ENCODE data around the gene CYP1B1. TPM values are rescaled to one million over a fixed set of nuclear protein-coding genes. Genes with fewer than 3 reads are reported as not detected.
A peak's percentile ranks its signal among the peaks of the same experiment; 100 is the strongest.

Gene CYP1B1
- total and polyA plus RNA-seq, 2 experiments from 2014 or later: 56.0 to 116 TPM

- Histone ChIP-seq H3F3A (ENCODE audit: insufficient read depth) (peaks cover 29% of the 10 kb centered on the region), H3K9me3 (ENCODE audit: low read depth) (no peaks in the 10 kb centered on the region), H3K9me2 (ENCODE audit: insufficient read depth) (no peaks in the 10 kb centered on the region), H3K4me1 (ENCODE audit: insufficient read depth) (peaks cover 40% of the 10 kb centered on the region), H3K4me2 (ENCODE audit: unreplicated experiment) (peak overlapping the region; percentile 75), H3K79me2 (ENCODE audit: insufficient read depth) (no peaks in the 10 kb centered on the region), H3K27ac (peak overlapping the region; percentile 60), H2AFZ (peak overlapping the region; percentile 64), H3K36me3 (ENCODE audit: low read depth) (no peaks in the 10 kb centered on the region), H3K27me3 (replicated peaks; ENCODE audit: insufficient read depth) (no peaks in the 10 kb centered on the region), H4K20me1 (ENCODE audit: insufficient read depth) (no peaks in the 10 kb centered on the region), H3K4me3 (peak overlapping the region; percentile 57), H3K9ac (peak overlapping the region; percentile 71)
- WGBS, 2 experiments (ENCODE audit: low coverage in 1 of 2, low lambda C conversion rate in 2 of 2, missing lambda C conversion rate in 2 of 2): 22 to 23% methylated on average over 11 of the region's 11 CpGs
- no peak for TF ChIP-seq EZH2 (IDR thresholded peaks at IDR 0.05; ENCODE audit: insufficient read depth, poor library complexity, severe bottlenecking)
- no peak for TF ChIP-seq EZH2phosphoT487 (IDR thresholded peaks at IDR 0.05; ENCODE audit: insufficient read depth, low read depth)
- in situ Hi-C loops (cut with MboI): no loop called here
- no peak for DNase-seq
Observed at GRCh38 chr2:38098421-38099098, 22.6 kb upstream of the CYP1B1 start.

- Histone ChIP-seq H3K4me1 (ENCODE audit: insufficient read depth) (peaks cover 45% of the 10 kb centered on the region), H3K27ac (peak overlapping the region; percentile 60), H3K9me3 (ENCODE audit: low read depth) (no peaks in the 10 kb centered on the region), H4K20me1 (ENCODE audit: insufficient read depth) (no peaks in the 10 kb centered on the region), H3K36me3 (ENCODE audit: low read depth) (no peaks in the 10 kb centered on the region), H3K79me2 (ENCODE audit: insufficient read depth) (no peaks in the 10 kb centered on the region), H3F3A (ENCODE audit: insufficient read depth) (peaks cover 32% of the 10 kb centered on the region), H3K4me2 (ENCODE audit: unreplicated experiment) (peak overlapping the region; percentile 75), H3K27me3 (replicated peaks; ENCODE audit: insufficient read depth) (no peaks in the 10 kb centered on the region), H3K4me3 (peak overlapping the region; percentile 57), H3K9me2 (ENCODE audit: insufficient read depth) (no peaks in the 10 kb centered on the region), H3K9ac (peak overlapping the region; percentile 71), H2AFZ (peak overlapping the region; percentile 64)
- 48 to 50% methylated on average over 4 of the region's 4 CpGs for WGBS, 2 experiments (ENCODE audit: low coverage in 1 of 2, low lambda C conversion rate in 2 of 2, missing lambda C conversion rate in 2 of 2)
- DNase-seq: peak; percentile 59
- in situ Hi-C loops (cut with MboI): no loop called here
- no peak for TF ChIP-seq EZH2phosphoT487 (IDR thresholded peaks at IDR 0.05; ENCODE audit: insufficient read depth, low read depth)
Observed at GRCh38 chr2:38097988-38098385, 22.0 kb upstream of the CYP1B1 start.

GRCh38 chr2:38097258-38097987, 21.5 kb upstream of the CYP1B1 start:
- H2AFZ ChIP-seq: peak overlapping the region; percentile 64
- WGBS, 2 experiments (ENCODE audit: low coverage in 1 of 2, low lambda C conversion rate in 2 of 2, missing lambda C conversion rate in 2 of 2): 82 to 85% methylated on average over 2 of the region's 2 CpGs
- TF ChIP-seq EZH2 (IDR thresholded peaks at IDR 0.05; ENCODE audit: insufficient read depth, poor library complexity, severe bottlenecking) (no peak), EZH2phosphoT487 (IDR thresholded peaks at IDR 0.05; ENCODE audit: insufficient read depth, low read depth) (no peak)
- H3F3A ChIP-seq (ENCODE audit: insufficient read depth): peaks cover 38% of the 10 kb centered on the region
- peaks cover 51% of the 10 kb centered on the region for H3K4me1 ChIP-seq (ENCODE audit: insufficient read depth)
- no peaks in the 10 kb centered on the region for H3K9me2 ChIP-seq (ENCODE audit: insufficient read depth)
- no peak overlapping the region for H3K4me3 ChIP-seq
- peak overlapping the region; percentile 60 for H3K27ac ChIP-seq
- peak overlapping the region; percentile 71; the same call in 1 of the 2 replicates for H3K9ac ChIP-seq
- no peaks in the 10 kb centered on the region for H3K79me2 ChIP-seq (ENCODE audit: insufficient read depth)
- H3K36me3 ChIP-seq (ENCODE audit: low read depth): no peaks in the 10 kb centered on the region
- H3K9me3 ChIP-seq (ENCODE audit: low read depth): no peaks in the 10 kb centered on the region
- no peak for DNase-seq
- H4K20me1 ChIP-seq (ENCODE audit: insufficient read depth): no peaks in the 10 kb centered on the region
- in situ Hi-C loops (cut with MboI): no loop called here
- H3K4me2 ChIP-seq (ENCODE audit: unreplicated experiment): peak overlapping the region; percentile 75
- H3K27me3 ChIP-seq (replicated peaks; ENCODE audit: insufficient read depth): no peaks in the 10 kb centered on the region

GRCh38 chr2:38095996-38096861, 20.3 kb upstream of the CYP1B1 start:
- Histone ChIP-seq H3K9ac (peak overlapping the region; percentile 69), H3K27me3 (replicated peaks; ENCODE audit: insufficient read depth) (no peaks in the 10 kb centered on the region), H3F3A (ENCODE audit: insufficient read depth) (peaks cover 39% of the 10 kb centered on the region), H3K79me2 (ENCODE audit: insufficient read depth) (no peaks in the 10 kb centered on the region), H2AFZ (peak overlapping the region; percentile 57), H3K27ac (peak overlapping the region; percentile 74), H3K36me3 (ENCODE audit: low read depth) (no peaks in the 10 kb centered on the region), H3K4me3 (peak overlapping the region; percentile 27; the same call in 1 of the 2 replicates), H3K4me2 (ENCODE audit: unreplicated experiment) (peak overlapping the region; percentile 67), H3K9me2 (ENCODE audit: insufficient read depth) (no peaks in the 10 kb centered on the region), H3K4me1 (ENCODE audit: insufficient read depth) (peaks cover 58% of the 10 kb centered on the region), H4K20me1 (ENCODE audit: insufficient read depth) (no peaks in the 10 kb centered on the region), H3K9me3 (ENCODE audit: low read depth) (no peaks in the 10 kb centered on the region)
- TF ChIP-seq EZH2phosphoT487 (IDR thresholded peaks at IDR 0.05; ENCODE audit: insufficient read depth, low read depth) (no peak), EZH2 (IDR thresholded peaks at IDR 0.05; ENCODE audit: insufficient read depth, poor library complexity, severe bottlenecking) (no peak)
- in situ Hi-C loops (cut with MboI): no loop called here
- DNase-seq: peak; percentile 80
- 6 to 11% methylated on average over 15 to 19 of the region's 19 CpGs for WGBS, 2 experiments (ENCODE audit: low coverage in 1 of 2, low lambda C conversion rate in 2 of 2, missing lambda C conversion rate in 2 of 2)
